ENCODE measurements around the gene ZNF764. TPM values are rescaled to one million over a fixed set of nuclear protein-coding genes. Genes with fewer than 3 reads are reported as not detected.

Gene ZNF764
- 1 to 10 TPM; 5.1 to 6.8 (median 5.7) TPM for total RNA-seq (2021; fragmentation: NEBNext Ultra II Directional; extraction: Animal tissue kit (Norgen Biotek cat#: 25700))
- long read RNA-seq, partial matches to known transcripts, result 0 of 3 reads
- long read RNA-seq, other reads (novel, unspliced or antisense), result 0 of 3 reads

GRCh38 chr16:30557957-30558788, at the start of gene ZNF764:
ZNF764 (minus strand) TSS chr16:30558374; CDS start chr16:30558182, 192 bp downstream.
- peaks cover 17% of the 10 kb centered on the region for H3K4me1 Mint-ChIP-seq (ENCODE audit: low read depth)
- H3K36me3 Mint-ChIP-seq (ENCODE audit: low read depth), result peaks cover 11% of the 10 kb centered on the region
- H3K4me3 Mint-ChIP-seq, result peak within 1 kb of the TSS; percentile 90
- peak; percentile 98 for DNase-seq
- TF ChIP-seq, protein P1, sequence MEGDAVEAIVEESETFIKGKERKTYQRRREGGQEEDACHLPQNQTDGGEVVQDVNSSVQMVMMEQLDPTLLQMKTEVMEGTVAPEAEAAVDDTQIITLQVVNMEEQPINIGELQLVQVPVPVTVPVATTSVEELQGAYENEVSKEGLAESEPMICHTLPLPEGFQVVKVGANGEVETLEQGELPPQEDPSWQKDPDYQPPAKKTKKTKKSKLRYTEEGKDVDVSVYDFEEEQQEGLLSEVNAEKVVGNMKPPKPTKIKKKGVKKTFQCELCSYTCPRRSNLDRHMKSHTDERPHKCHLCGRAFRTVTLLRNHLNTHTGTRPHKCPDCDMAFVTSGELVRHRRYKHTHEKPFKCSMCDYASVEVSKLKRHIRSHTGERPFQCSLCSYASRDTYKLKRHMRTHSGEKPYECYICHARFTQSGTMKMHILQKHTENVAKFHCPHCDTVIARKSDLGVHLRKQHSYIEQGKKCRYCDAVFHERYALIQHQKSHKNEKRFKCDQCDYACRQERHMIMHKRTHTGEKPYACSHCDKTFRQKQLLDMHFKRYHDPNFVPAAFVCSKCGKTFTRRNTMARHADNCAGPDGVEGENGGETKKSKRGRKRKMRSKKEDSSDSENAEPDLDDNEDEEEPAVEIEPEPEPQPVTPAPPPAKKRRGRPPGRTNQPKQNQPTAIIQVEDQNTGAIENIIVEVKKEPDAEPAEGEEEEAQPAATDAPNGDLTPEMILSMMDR (IDR thresholded peaks at IDR 0.05), result peak; percentile 44
- no peaks in the 10 kb centered on the region for H3K9me3 Mint-ChIP-seq
- H3K27me3 Mint-ChIP-seq (ENCODE audit: insufficient read depth), result no peaks in the 10 kb centered on the region; the same call in none of the 2 replicates
- peak within 1 kb of the TSS; percentile 84 for H3K27ac Mint-ChIP-seq

DNA sequence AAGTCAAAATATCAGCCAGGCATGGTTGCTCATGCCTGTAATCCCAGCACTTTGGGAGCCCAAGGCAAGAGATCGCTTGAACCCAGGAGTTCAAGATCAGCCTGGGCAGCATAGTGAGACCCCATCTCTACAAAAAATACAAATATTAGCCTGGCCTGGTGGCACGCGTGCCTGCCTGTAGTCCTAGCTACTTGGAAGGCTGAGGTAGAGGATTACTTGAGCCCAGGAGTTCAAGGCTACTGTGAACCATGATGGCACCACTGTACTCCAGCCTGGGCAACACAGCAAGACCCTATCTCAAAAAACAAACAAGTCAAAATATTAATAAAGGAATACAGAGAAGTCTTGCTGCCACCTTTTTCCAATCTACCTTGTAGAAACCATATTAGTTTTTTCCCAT, 47.8 kb upstream of the ZNF764 start:
- Mint-ChIP-seq H3K36me3 (ENCODE audit: low read depth) (peaks cover 22% of the 10 kb centered on the region), H3K9me3 (no peaks in the 10 kb centered on the region), H3K27ac (no peak overlapping the region), H3K4me1 (ENCODE audit: low read depth) (peaks cover 32% of the 10 kb centered on the region), H3K4me3 (no peak overlapping the region), H3K27me3 (ENCODE audit: insufficient read depth) (peaks cover 4% of the 10 kb centered on the region; the same call in 1 of the 2 replicates)
- no peak for DNase-seq
- TF ChIP-seq, protein P1 (IDR thresholded peaks at IDR 0.05), result no peak

DNA sequence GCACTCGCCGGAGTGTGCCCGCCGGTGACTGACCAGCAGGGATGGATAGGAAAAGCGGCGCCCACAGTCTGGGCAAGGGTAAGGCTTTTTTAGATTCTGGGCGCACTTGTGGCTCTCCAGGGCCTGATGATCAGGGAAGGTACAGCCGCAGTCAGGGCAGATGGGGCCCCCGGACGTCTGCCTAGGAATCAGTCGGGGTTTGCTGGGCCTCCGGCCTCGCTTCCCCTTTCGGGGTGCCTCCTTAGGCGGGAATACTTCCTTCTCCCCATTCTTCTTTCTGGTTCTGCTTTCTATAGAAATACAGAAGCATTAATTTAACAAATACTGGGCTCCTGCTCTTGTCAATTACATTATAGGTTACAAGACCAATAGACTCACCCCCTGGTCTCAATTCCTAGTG, 47.0 kb upstream of the ZNF764 start:
- H3K4me3 Mint-ChIP-seq, result no peak overlapping the region
- peaks cover 1% of the 10 kb centered on the region; the same call in 1 of the 2 replicates for H3K27me3 Mint-ChIP-seq (ENCODE audit: insufficient read depth)

DNA sequence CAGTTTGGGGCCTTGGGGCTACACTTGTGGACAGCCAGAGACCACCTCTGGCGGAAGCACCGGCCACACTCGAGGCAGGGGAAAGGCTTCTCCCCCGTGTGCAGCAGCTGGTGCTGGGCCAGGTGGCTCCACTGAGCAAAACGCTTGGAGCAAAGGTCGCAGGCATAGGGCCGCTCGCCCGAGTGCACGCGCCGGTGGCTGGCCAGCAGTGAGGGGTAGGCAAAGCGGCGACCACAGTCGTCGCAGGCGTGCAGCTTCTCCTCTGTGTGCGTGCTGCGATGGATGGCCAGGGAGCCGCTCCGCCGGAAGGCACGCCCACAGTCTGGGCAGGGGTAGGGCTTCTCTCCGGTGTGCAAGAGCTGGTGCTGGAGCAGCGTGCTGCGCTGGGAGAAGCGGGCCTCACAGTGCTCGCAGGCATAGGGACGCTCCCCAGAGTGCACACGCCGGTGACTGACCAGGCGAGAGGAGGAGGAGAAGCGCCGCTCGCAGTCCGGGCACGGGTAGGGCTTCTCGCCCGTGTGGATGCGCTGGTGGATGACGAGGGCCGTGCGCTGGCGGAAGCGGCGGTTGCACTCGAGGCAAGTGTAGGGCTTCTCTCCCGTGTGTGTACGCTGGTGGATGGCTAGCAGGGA, 46.3 kb upstream of the ZNF764 start:
- Mint-ChIP-seq H3K4me3 (no peak overlapping the region), H3K27ac (no peak overlapping the region), H3K36me3 (ENCODE audit: low read depth) (peaks cover 22% of the 10 kb centered on the region), H3K4me1 (ENCODE audit: low read depth) (peaks cover 24% of the 10 kb centered on the region), H3K27me3 (ENCODE audit: insufficient read depth) (no peaks in the 10 kb centered on the region), H3K9me3 (no peaks in the 10 kb centered on the region)
- DNase-seq, result no peak
- TF ChIP-seq, protein P1 (IDR thresholded peaks at IDR 0.05), result no peak

More for the DNA sequence above, 47.0 kb upstream of the ZNF764 start:
- H3K36me3 Mint-ChIP-seq (ENCODE audit: low read depth), result peaks cover 22% of the 10 kb centered on the region
- H3K27ac Mint-ChIP-seq, result no peak overlapping the region
- TF ChIP-seq, protein P1 (IDR thresholded peaks at IDR 0.05), result no peak
- peaks cover 24% of the 10 kb centered on the region for H3K4me1 Mint-ChIP-seq (ENCODE audit: low read depth)
- no peaks in the 10 kb centered on the region for H3K9me3 Mint-ChIP-seq
- DNase-seq, result no peak

DNA sequence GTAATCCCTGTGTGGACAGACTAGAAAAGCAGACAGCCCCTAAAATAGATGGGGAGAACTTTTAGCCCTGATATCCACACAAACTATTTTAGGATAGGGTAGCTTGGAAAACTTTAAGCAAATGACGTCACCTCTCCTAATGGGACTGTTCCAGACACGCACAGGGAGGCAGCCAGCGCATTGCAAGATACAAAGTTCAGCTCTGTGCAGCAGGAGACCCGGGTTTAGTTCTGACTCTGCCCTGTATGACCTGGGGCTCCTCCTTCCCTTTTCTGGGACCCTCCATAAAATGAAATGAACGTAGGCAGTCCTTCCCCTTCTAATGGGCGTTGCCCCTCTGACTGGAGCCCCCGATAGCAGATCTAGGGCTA, 45.8 kb upstream of the ZNF764 start:
- TF ChIP-seq, protein P1 (IDR thresholded peaks at IDR 0.05), result no peak
- Mint-ChIP-seq H3K27ac (no peak overlapping the region), H3K4me1 (ENCODE audit: low read depth) (peaks cover 21% of the 10 kb centered on the region), H3K36me3 (ENCODE audit: low read depth) (peaks cover 22% of the 10 kb centered on the region), H3K9me3 (no peaks in the 10 kb centered on the region), H3K27me3 (ENCODE audit: insufficient read depth) (no peaks in the 10 kb centered on the region), H3K4me3 (no peak overlapping the region)
- DNase-seq, result no peak
